Measurements from ENCODE around the gene HEXD.

HEXD gene

GRCh38 chr17:82416264-82416663, 1.9 kb upstream of the HEXD start:
- no peak for DNase-seq

GRCh38 chr17:82416771-82417170, 1.4 kb upstream of the HEXD start:
- DNase-seq: peak in 1 of 2 experiments; percentile 21

- no peak for DNase-seq
Observed at GRCh38 chr17:82419540-82419939, 1.4 kb downstream of the HEXD start.

GRCh38 chr17:82424001-82424862, 6.1 kb downstream of the HEXD start:
- peak; percentile 67 to 79 for DNase-seq

- no peak for DNase-seq
Observed at GRCh38 chr17:82424863-82425159, 6.7 kb downstream of the HEXD start.

GRCh38 chr17:82428546-82428945, 10.4 kb downstream of the HEXD start:
- no peak for DNase-seq

- DNase-seq: no peak
Observed at GRCh38 chr17:82429824-82430223, 11.7 kb downstream of the HEXD start.

- DNase-seq: no peak
Observed at GRCh38 chr17:82432017-82432416, 13.9 kb downstream of the HEXD start.

GRCh38 chr17:82433560-82434215, 15.5 kb downstream of the HEXD start:
- no peak for DNase-seq

GRCh38 chr17:82434216-82434565, 16.0 kb downstream of the HEXD start:
- no peak for DNase-seq

- DNase-seq: no peak
Observed at GRCh38 chr17:82435103-82435502, 17.0 kb downstream of the HEXD start.

GRCh38 chr17:82435601-82436583, 17.7 kb downstream of the HEXD start:
- no peak for DNase-seq

- DNase-seq: no peak
Observed at GRCh38 chr17:82436601-82437324, 18.6 kb downstream of the HEXD start.

GRCh38 chr17:82437325-82437668, 19.1 kb downstream of the HEXD start:
- DNase-seq: no peak

- no peak for DNase-seq
Observed at GRCh38 chr17:82438401-82439193, 20.4 kb downstream of the HEXD start.

GRCh38 chr17:82439194-82439828, 21.2 kb downstream of the HEXD start:
- no peak for DNase-seq

GRCh38 chr17:82439829-82440365, 21.8 kb downstream of the HEXD start:
- no peak for DNase-seq

GRCh38 chr17:82440469-82440981, 22.4 kb downstream of the HEXD start:
- no peak for DNase-seq

GRCh38 chr17:82440991-82441627, 23.0 kb downstream of the HEXD start:
- DNase-seq: no peak

- no peak for DNase-seq
Observed at GRCh38 chr17:82441691-82442487, 23.7 kb downstream of the HEXD start.
